Measurements from ENCODE around the gene TNFAIP8.
A peak's percentile ranks its signal among the peaks of the same experiment; 100 is the strongest.

TNFAIP8 gene

DNA sequence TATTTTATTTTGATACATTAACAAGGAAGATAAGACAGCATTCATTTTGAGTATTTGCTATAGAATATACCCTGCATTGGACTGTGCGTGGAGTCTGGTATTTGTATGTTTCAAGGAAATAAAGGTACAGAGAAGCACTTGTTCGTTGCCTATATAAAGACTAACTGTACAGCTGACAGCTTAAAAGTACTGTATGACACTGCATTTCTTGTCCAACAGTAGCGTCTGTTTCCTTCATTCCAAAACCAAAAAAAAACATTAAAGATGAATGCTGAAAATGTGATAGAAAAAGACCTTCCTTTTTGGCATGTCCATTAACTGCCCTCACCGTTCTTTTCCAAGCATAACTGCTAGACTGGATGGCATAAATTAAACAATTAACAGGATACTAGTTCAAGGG is 15.3 kb downstream of the TNFAIP8 start:
- no peak for DNase-seq

GRCh38 chr5:119373449-119373858 is 17.6 kb downstream of the TNFAIP8 start:
- no peak for DNase-seq

GRCh38 chr5:119374901-119375300 is 19.1 kb downstream of the TNFAIP8 start:
- DNase-seq: no peak

GRCh38 chr5:119377066-119377465 is 21.2 kb downstream of the TNFAIP8 start:
- no peak for DNase-seq

GRCh38 chr5:119378075-119378700 is 22.4 kb downstream of the TNFAIP8 start:
- peak; percentile 63 for DNase-seq

GRCh38 chr5:119379096-119379495 is 23.3 kb downstream of the TNFAIP8 start:
- no peak for DNase-seq

DNA sequence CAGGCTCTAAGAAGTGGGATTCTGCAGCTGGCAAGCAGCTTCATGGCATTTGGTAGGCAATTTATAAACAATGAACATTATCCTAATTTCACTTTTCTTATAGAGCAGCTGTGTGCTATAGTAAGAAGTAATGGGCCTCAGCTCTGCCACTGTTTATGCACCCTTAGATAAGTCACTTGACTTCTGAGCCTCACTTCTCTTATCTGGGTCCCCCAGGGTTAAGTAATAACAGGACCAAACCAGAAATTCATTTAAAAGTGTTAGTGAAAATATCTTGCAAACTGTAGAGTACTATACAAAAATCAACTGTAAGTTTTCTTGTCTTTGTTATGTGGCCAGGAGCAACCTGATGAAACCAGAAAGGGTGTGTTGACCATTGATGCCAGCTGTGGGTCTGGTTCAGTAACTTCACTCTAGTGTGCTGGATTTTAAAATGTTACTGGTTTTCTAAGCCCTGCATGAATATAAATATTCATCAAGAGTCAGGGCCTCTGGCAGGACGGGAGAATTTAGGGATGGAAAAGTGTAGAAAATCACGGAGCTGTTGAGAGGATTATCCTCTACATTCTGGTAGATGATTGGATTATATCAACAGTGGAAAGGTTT is 24.2 kb downstream of the TNFAIP8 start:
- DNase-seq: no peak

DNA sequence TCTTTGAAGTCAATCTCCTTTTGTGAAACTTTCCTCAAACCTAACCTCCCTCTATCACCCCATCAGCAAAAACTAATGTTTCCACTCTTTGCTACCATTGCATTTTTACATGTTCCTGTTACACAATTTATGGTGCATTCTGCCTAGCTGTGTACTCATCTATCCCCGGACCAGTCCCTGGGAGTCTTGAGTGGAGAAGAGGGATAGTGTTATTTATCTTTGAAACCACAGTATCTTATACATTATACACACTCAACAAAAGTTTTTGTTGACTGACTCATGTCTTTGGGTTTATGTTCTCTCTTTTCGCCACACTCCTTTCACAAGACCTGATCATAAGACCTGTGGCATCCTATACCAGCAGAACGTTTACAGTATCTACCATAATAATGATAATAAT is 26.4 kb downstream of the TNFAIP8 start:
- DNase-seq: peak; percentile 21

- no peak for DNase-seq
Observed at GRCh38 chr5:119383008-119383407, 27.2 kb downstream of the TNFAIP8 start.

DNA sequence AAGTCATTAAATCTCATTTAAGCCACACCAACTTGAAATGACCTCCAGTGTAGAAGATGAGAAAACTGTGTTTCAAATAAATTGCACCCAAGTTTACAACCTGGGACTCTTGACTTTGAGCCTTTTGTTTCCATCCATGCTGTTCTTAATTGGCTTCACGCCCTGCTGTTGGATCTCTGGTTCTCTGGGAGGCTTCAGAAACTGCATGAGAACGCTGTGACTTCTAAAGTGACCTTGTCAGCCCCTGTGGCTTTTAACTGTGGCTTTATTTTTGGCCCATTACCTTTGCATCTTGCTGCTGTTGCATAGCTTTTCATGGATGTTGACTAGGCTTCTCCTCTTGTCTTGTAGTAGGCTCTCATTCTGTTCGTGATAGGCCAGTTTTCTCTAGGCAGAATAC is 29.3 kb downstream of the TNFAIP8 start:
- no peak for DNase-seq

DNA sequence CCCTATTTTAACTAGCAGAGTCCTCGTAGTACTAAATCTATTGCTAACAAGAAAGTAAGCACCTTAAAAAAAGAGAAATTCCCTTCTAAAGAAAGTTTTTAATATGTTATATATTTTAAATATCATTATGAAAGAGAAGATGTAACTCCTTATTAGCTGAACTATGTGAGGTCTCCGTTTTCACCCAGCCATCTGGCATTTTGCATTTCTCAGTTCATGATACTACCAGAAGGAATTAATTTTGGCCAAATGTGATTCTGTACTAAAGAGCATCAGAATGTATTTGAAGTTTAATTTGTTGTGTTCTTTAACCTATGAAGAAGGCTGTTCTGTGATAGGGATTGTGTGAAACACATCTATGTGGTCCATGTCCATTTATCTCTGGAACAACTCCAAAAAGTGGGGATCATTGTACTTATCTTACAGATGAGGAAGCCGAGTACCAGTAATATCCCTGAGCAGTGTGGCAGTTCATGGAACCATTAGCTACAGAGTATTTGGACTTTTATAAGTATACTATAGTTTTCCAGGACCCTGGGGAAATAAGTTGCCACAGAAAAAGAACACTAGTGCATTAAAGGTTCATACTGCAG is 29.8 kb downstream of the TNFAIP8 start:
- no peak for DNase-seq

- no peak for DNase-seq
Observed at GRCh38 chr5:119386596-119387344, 31.0 kb downstream of the TNFAIP8 start.

DNA sequence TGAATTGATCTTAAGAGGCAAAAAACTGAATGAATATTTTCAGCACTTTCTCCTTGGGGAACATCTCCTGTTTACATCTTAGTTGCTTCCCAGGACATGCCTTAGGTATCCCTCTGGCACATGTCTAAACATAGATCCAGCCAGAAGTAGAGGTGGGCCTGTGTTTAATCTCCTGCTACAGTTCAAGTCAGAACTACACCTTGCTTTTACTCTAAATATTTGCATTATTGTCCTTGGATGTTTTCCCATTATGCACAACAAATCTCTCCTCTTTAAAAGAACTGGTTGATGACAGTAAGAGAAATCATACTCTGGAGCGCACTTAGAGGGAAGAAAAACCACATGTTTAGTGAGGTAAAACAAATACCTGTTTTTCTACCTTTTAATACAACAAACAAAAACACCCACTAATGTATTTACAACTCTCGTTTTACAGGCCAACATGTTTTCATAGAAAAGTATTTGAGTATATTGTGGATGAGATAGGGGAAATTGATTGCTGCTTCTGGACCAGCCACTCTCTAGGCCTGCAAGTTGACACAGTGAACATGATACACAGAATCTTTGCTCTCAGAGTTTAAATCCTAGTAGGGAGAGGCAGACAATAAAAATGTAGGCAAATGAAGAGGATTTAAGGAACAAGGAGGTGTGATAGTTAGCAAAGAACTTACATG is 32.3 kb downstream of the TNFAIP8 start:
- no peak for DNase-seq

DNA sequence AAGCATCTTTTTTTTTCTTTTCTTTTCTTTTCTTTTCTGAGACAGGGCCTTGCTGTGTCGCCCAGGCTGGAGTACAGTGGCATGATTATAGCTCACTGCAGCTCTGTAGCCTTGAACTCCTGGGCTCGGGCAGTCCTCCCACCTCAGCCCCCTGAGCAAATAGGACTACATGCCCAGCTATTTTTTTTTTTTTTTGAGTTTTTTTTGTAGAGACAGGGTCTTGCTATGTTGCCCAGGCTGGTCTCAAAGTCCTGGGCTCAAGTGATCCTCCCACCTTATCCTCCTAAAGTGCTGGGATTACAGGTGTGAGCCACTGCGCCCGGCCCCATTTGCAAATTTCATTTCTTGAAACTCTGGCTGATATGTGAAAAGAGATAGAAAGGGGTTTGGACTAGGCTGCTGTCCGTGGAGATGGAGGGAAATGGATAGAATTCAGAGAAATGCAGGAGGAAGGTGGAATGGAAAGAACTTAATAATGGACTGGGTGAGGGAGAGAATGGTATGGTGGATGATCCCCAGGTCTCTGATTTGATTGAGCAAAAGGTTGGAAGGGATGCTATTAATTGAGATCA is 32.9 kb downstream of the TNFAIP8 start:
- DNase-seq: no peak

GRCh38 chr5:119389288-119390030 is 33.6 kb downstream of the TNFAIP8 start:
- DNase-seq: peak; percentile 49

DNA sequence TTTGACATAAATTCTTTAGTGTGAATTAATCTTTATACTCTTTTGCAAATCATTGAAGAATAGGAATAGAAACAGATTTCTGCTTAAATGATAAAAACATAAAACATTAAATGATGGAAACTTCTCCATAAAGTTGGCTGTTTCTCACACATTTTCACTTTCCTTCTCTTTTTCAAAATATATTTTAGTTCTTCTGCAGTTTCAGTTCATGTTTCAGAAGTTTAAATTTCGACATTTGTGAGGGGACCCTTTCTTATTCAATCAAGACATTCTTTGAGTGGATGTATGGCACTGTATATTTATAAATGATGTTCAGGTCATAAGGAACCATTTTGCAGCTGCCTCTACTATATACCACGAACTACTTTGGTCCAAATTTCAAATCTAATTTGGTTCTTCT is 34.6 kb downstream of the TNFAIP8 start:
- no peak for DNase-seq

DNA sequence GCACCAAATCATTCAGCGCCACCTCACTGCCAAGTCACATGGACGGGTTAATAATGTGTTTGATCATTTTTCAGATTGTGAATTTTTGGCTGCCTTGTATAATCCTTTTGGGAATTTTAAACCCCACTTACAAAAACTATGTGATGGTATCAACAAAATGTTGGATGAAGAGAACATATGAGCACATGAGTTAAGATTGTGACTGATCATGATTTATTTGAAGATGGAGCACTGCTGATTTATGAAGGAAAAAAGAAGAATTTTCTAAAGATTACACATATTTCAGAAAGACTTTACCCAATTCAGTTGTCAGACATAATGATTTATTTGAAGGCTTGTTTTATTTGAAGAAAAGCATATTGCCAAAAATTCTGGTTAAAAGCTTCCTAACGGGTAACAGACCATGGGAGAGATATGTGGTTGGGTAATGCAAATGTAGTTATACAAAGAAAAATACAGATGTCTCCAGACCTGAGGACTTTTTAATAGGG is 37.4 kb downstream of the TNFAIP8 start:
- peak; percentile 90 for DNase-seq

- DNase-seq: peak; percentile 79
Observed at GRCh38 chr5:119393746-119394145, 37.9 kb downstream of the TNFAIP8 start.

DNA sequence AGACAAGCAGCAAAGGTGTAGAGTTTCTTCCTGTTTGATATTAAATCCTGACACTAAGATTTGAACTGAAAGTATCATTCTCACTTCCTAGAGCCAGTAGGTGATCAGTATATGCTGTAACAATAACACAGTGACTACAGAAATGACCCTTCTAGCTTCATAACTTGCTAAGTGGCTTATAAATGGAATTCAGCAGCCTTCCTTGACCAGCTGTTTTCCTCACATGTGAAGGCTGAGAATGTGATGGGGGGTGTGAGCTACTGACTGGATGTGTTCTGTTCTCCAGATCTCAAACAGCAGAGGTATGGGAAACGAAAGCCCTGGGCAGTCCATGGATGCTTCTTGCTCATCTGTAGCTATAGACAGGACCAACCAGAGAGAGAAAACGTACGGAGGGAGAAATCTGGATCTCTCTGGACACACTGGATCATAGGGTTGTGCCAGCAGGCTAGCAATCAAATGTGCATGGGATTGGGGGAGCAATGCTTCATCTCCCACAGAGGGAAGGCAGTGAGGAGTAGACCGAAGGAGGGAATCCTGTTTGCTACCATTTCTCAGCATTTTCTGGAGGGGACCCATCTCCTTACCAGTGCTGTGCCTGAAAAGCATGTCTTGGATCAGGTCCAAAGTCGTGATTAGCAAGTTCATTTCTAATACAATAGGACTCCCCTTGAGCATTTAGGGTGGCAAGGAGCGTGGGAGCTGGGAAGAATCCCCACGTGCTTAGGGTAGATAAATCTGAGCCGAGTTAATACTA is 39.4 kb downstream of the TNFAIP8 start:
- no peak for DNase-seq

GRCh38 chr5:119396030-119396664 is 40.3 kb downstream of the TNFAIP8 start:
- no peak for DNase-seq
